B cell (primary cell): ENCODE measurements around the gene RARA. TPM values are rescaled to one million over a fixed set of nuclear protein-coding genes. Genes with fewer than 3 reads are reported as not detected.

Experiments
- ATAC-seq: fragments of 200-7000 bp; cut with Tn5 transposase; one replicate; pipeline ENCODE4 v1.10.0; 2021; ENCODE audit warnings: low read depth, mild to moderate bottlenecking, moderate number of reproducible peaks, moderate library complexity
- CTCF ChIA-PET: fragments of 350-600 bp; sonication (Branson Sonifier 250); formaldehyde crosslinking; loops from one replicate; lab custom pipeline; 2021; ENCODE audit warnings: antibody characterized with exemption, inconsistent platforms; lab: Charles Lee
- POLR2A ChIA-PET: fragments of 350-600 bp; sonication (Branson Sonifier 250); formaldehyde crosslinking; loops from one replicate; lab custom pipeline; 2021; ENCODE audit warnings: antibody characterized with exemption; lab: Charles Lee
- DNase-seq: peaks from one replicate; pipeline ENCODE4 v3.0.0; 2013
- H2AFZ ChIP-seq: 2 replicates; pipeline ENCODE4 v1.6.1; 2012; ENCODE audit warnings: mild to moderate bottlenecking, low read depth, low read length; ENCODE audit not compliant: insufficient read depth, poor library complexity, severe bottlenecking
- H3K27ac ChIP-seq, 2 donors: 1 replicate in 1 of 2; 2 replicates in 1 of 2; pipeline ENCODE4 v1.5.1; 2012 to 2013; ENCODE audit warnings: low read length in 2 of 2, mild to moderate bottlenecking in 2 of 2, moderate library complexity in 1 of 2
- H3K27me3 ChIP-seq, 4 experiments: fragments of 200-600 bp in 1 of 4; sonication (generic) in 1 of 4; replicated peaks in 1 of 4; 1 replicate in 2 of 4; 2 replicates in 2 of 4; pipeline versions ENCODE4 v1.6.1 to v1.7.0; 2013 to 2016; ENCODE audit warnings: low read length in 3 of 4, mild to moderate bottlenecking in 2 of 4, mixed read lengths in 1 of 4, moderate library complexity in 1 of 4; ENCODE audit not compliant: insufficient read depth in 4 of 4, control insufficient read depth in 3 of 4; ENCODE audit errors: control extremely low read depth in 1 of 4
- H3K36me3 ChIP-seq, 2 experiments: replicated peaks in 1 of 2; 1 replicate in 1 of 2; 2 replicates in 1 of 2; pipeline versions ENCODE4 v1.6.1 to v1.7.1; 2013; ENCODE audit warnings: low read length in 1 of 2; ENCODE audit not compliant: insufficient read depth in 2 of 2, control insufficient read depth in 1 of 2; ENCODE audit errors: control extremely low read depth in 1 of 2, extremely low read depth in 1 of 2
- H3K4me1 ChIP-seq, 2 donors: fragments of 200-600 bp in 1 of 2; sonication (generic) in 1 of 2; 1 replicate in 1 of 2; 2 replicates in 1 of 2; pipeline versions ENCODE4 v1.5.1 to v1.6.1; 2013 to 2017; ENCODE audit warnings: low read length in 2 of 2; ENCODE audit not compliant: control insufficient read depth in 2 of 2, insufficient read depth in 2 of 2
- H3K4me2 ChIP-seq: replicated peaks from 2 replicates; pipeline ENCODE3; 2012; ENCODE audit warnings: mild to moderate bottlenecking, low read depth, low read length; ENCODE audit not compliant: poor library complexity, severe bottlenecking
- H3K4me3 ChIP-seq, 5 experiments: fragments of 200-600 bp in 1 of 5; sonication (generic) in 1 of 5; 1 replicate in 3 of 5; 2 replicates in 2 of 5; pipeline versions ENCODE4 v1.5.1 to v1.7.0; 2011 to 2016; ENCODE audit warnings: low read length in 4 of 5, mild to moderate bottlenecking in 4 of 5, low read depth in 2 of 5, control low read depth in 1 of 5, moderate library complexity in 1 of 5; ENCODE audit not compliant: insufficient read depth in 1 of 5; ENCODE audit errors: control extremely low read depth in 1 of 5, extremely low read depth in 1 of 5
- H3K79me2 ChIP-seq: fragments of 200-600 bp; sonication (generic); one replicate; pipeline ENCODE4 v1.6.0; 2016; ENCODE audit warnings: low read length; ENCODE audit not compliant: control insufficient read depth, insufficient read depth
- H3K9ac ChIP-seq: fragments of 200-600 bp; sonication (generic); 2 replicates; pipeline ENCODE4 v1.6.1; 2017; ENCODE audit warnings: mild to moderate bottlenecking, low read length, moderate library complexity
- H3K9me3 ChIP-seq, 3 donors: one replicate each; pipeline versions ENCODE4 v1.6.1 to v1.7.1; 2013; ENCODE audit warnings: low read length in 2 of 3; ENCODE audit not compliant: control insufficient read depth in 2 of 3, insufficient read depth in 1 of 3; ENCODE audit errors: control extremely low read depth in 1 of 3
- H4K20me1 ChIP-seq: 2 replicates; pipeline ENCODE4 v1.6.0; 2012; ENCODE audit warnings: mild to moderate bottlenecking, low read length; ENCODE audit not compliant: insufficient read depth, control insufficient read depth, poor library complexity, severe bottlenecking
- H3K27ac Mint-ChIP-seq: one replicate; pipeline ENCODE4 v1.8.0; 2021; ENCODE audit warnings: mixed read lengths
- H3K27me3 Mint-ChIP-seq: one replicate; pipeline ENCODE4 v1.8.0; 2021; ENCODE audit warnings: mixed read lengths
- H3K4me1 Mint-ChIP-seq: one replicate; pipeline ENCODE4 v1.8.0; 2021; ENCODE audit warnings: mixed read lengths
- H3K4me3 Mint-ChIP-seq: one replicate; pipeline ENCODE4 v1.8.0; 2021; ENCODE audit warnings: mixed read lengths
- H3K9me3 Mint-ChIP-seq: one replicate; pipeline ENCODE4 v1.8.0; 2022; ENCODE audit warnings: mixed read lengths; ENCODE audit not compliant: insufficient read depth
- CTCF ChIP-seq: fragments of 200-600 bp; IDR thresholded peaks from one replicate; pipeline ENCODE4 v1.8.0; 2022; ENCODE audit warnings: antibody characterized with exemption, mild to moderate bottlenecking
- EZH2 ChIP-seq: IDR thresholded peaks from 2 replicates; pipeline ENCODE4 v1.6.1; 2012; ENCODE audit warnings: borderline replicate concordance, low read depth, mild to moderate bottlenecking, moderate library complexity, low read length; ENCODE audit not compliant: insufficient read depth, poor library complexity, severe bottlenecking
- WGBS: methylation state at CpG from one replicate; pipeline ENCODE4 v1.1.5; 2013; ENCODE audit warnings: missing lambda C conversion rate; ENCODE audit not compliant: insufficient coverage; 5-methylcytosine and 5-hydroxymethylcytosine counted together
- intact Hi-C: fragments of 100-400 bp; cut with micrococcal nuclease; formaldehyde crosslinking; loops from one replicate; pipeline ENCODE4 v1.10.0; 2022
- polyA plus RNA-seq: library from polyadenylated mRNA; depleted of rRNA; stranded (reverse); fragments of >200 nt; gene quantifications from 2 replicates; pipeline ENCODE4 v1.2.3, GENCODE V29; 2012
- total RNA-seq, 2 donors: library from RNA; stranded (reverse); fragments of 120-200 nt in 1 of 2; gene quantifications; 1 replicate in 1 of 2; 2 replicates in 1 of 2; pipeline versions ENCODE4 v1.2.3 to v1.2.4, GENCODE V29; 2013 to 2022

Gene RARA
- total and polyA plus RNA-seq, 2 donors (not counting 1 experiment from before 2014, with no cell fraction given): 20.7 to 86.2 TPM

GRCh38 chr17:40338941-40339649 lies 30.1 kb downstream of the RARA start:
- Histone ChIP-seq H3K4me1 (peaks cover 61 to 84% of the 10 kb centered on the region in 2 donors), H3K4me2 (peak overlapping the region; percentile 34), H3K79me2 (peaks cover 98% of the 10 kb centered on the region), H4K20me1 (peaks cover 19% of the 10 kb centered on the region), H3K9me3 (no peaks in the 10 kb centered on the region), H3K27me3 (no peaks in the 10 kb centered on the region), H3K27ac (peak overlapping the region in 1 of 2 donors; percentile 41), H2AFZ (no peak overlapping the region), H3K9ac (no peak overlapping the region), H3K4me3 (no peak overlapping the region), H3K36me3 (peaks cover 3 to 9% of the 10 kb centered on the region in 2 experiments)
- WGBS: 30% methylated on average over 10 of the region's 13 CpGs
- Mint-ChIP-seq H3K4me1 (peaks cover 65% of the 10 kb centered on the region), H3K27me3 (no peaks in the 10 kb centered on the region), H3K4me3 (peak overlapping the region; percentile 34), H3K27ac (peak overlapping the region; percentile 59), H3K9me3 (no peaks in the 10 kb centered on the region)
- TF ChIP-seq CTCF (no peak), EZH2 (no peak)
- ChIA-PET POLR2A (interaction anchor here (0.7 to 8.4 kb wide), 2 partner anchors 14 to 213 kb away, joined by 7 to 96 read pairs; no protein-coding TSS in a partner anchor), CTCF (interaction anchor here (0.6 to 8.3 kb wide), 7 partner anchors 13 to 91 kb away, joined by 3 to 119 read pairs (median 5); partner anchors contain the start of gene RARA)
- DNase-seq (no peak), ATAC-seq (no peak)
- intact Hi-C loops: no loop called here

- Histone ChIP-seq H3K9me3 (no peaks in the 10 kb centered on the region), H2AFZ (no peak overlapping the region), H3K9ac (peak overlapping the region; percentile 91), H3K36me3 (peaks cover 3 to 9% of the 10 kb centered on the region in 2 experiments), H3K27ac (peak overlapping the region; percentile 67 to 88), H4K20me1 (peaks cover 17% of the 10 kb centered on the region), H3K4me1 (peaks cover 62 to 84% of the 10 kb centered on the region in 2 donors), H3K27me3 (no peaks in the 10 kb centered on the region), H3K4me2 (peak overlapping the region; percentile 100), H3K4me3 (peak overlapping the region in 2 of 5 experiments; percentile 36 to 84), H3K79me2 (peaks cover 97% of the 10 kb centered on the region)
- no peak for ATAC-seq
- TF ChIP-seq CTCF (no peak), EZH2 (no peak)
- Mint-ChIP-seq H3K4me3 (peak overlapping the region; percentile 91), H3K4me1 (peaks cover 65% of the 10 kb centered on the region), H3K27me3 (no peaks in the 10 kb centered on the region), H3K27ac (peak overlapping the region; percentile 32), H3K9me3 (no peaks in the 10 kb centered on the region)
- WGBS: no CpG with 5 or more reads among the region's 1 CpG
- POLR2A ChIA-PET: interaction anchor here (0.6 to 8.4 kb wide), 2 partner anchors 16 to 78 kb away, joined by 6 to 96 read pairs; no protein-coding TSS in a partner anchor
- CTCF ChIA-PET: interaction anchor here (0.7 to 8.3 kb wide), 8 partner anchors 9 to 90 kb away, joined by 3 to 119 read pairs (median 8); no protein-coding TSS in a partner anchor
- no peak for DNase-seq
- intact Hi-C loops: no loop called here
These were observed 31.3 kb downstream of the RARA start for GRCh38 chr17:40340327-40340726.
